HG02678 (cell line): ENCODE data around the gene SLC25A18.
"Not testable (repeated sequence)": the region's sequence is repeated elsewhere in the genome, so short reads cannot be mapped to it uniquely, and the experiment has no call there.

Experiments used
- ATAC-seq: cut with Tn5 transposase; IDR thresholded peaks from one replicate; pipeline ENCODE4 v1.9.1; 2021; ENCODE audit warnings: mild to moderate bottlenecking, moderate library complexity; ENCODE audit not compliant: unreplicated experiment

SLC25A18 gene, protein sequence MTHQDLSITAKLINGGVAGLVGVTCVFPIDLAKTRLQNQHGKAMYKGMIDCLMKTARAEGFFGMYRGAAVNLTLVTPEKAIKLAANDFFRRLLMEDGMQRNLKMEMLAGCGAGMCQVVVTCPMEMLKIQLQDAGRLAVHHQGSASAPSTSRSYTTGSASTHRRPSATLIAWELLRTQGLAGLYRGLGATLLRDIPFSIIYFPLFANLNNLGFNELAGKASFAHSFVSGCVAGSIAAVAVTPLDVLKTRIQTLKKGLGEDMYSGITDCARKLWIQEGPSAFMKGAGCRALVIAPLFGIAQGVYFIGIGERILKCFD

DNA sequence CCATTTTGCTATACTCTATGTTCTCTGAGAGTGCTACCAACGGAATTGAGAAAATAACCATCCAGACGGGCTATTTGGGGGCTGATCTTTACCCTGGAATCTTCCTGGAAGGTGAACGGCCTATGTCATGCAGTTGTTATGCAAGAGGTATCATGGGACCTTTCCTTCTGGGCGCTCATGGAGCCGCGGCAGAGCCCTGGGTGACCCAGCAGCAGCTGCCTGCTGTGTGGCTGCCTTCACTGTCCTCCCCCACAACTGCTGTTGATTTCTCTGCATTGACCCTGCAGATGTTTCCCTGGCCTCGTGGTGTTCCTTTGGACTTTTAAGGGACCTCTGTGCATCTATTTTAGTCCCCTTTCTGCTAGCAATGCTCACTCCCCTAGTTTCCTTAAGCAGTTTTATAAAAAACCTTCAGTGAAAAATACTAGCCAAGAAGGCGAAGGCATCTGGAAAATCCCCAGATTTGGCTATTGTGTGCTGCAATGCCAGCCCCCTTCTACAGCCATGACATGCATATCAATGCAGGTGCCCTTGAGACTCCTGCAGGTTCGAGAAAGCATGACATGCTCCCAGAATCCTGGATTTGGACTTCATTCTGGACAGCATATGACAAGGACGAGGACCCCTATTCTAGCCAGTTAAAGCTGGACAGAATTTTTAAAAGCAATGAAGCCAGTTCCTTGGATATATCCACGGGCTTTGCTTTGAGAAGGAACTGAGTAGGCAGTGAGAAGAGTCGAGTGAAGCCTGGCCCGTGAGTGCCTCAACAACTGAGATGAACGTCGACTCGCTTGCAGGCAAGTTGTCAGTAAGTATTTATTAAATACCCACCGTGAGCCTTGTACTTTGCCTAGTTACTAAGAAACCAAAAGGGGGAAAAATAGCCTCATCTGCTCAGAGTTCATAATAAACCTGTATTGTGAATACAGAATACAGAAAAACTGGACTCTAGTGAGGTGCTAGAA, at the start of gene SLC25A18:
Gene SLC25A18 (plus strand): TSS at position 593 of the 965 bp plus-strand sequence. CDS start 16,447 bp downstream, outside the sequence.
- no peak for ATAC-seq

DNA sequence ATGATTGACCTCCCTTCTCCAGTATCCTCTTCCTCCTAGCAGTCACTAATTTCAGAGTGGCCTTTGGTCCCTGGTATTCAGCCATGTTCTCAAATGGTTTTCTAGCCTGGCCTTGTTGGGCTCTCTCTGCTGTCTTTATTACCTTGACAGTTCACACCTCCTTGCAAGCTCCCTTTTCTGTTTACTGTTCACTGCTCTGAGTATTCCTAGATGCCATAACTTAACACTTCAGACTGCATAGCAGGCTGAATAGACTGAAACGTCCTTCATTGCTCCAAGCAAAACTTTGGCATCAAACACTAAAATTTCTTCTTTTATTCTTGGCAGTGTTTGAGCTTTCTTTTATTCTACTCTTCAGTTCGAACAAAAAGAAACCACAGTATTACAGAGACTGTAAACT, 49.7 kb upstream of the SLC25A18 start:
- ATAC-seq, result no peak

DNA sequence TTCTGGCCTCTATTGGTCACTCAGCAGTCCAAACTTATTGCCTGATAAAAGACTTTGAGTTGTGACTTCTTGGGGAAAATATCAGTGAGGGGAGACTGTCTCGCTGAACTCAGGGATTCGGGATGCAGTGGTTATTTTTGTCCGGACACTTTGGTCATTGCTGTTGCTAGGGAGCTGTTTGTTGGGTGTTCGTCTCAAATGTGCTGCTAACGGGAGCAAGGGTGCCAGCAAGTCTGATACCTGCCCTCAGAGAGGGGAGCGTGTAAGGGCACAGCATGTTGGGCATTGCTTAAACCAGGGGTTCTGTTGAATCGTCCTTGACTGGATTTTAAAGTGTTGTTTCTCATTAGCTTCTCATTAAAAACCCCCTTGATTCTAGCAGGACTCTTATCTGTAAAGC, 49.2 kb upstream of the SLC25A18 start:
- no peak for ATAC-seq

DNA sequence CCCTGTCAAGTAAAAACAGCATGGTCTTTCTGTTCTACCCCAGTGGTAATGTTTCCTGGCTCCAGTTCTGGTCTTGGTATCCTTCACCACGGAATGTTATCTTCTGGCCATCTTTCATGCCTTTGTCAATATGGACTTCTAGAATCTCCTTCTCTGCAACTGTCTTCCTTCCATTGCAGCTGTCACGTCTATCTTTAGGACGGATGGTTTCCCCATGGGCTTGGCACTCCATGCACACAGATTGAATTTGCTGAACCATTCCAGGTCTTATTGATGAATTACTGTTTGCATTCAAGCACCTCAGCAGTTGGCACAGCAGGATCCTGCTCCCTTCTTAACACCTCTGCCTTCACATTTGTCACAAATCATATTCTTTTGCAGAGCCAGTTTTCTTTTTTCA, 44.9 kb upstream of the SLC25A18 start:
- ATAC-seq, result no peak

DNA sequence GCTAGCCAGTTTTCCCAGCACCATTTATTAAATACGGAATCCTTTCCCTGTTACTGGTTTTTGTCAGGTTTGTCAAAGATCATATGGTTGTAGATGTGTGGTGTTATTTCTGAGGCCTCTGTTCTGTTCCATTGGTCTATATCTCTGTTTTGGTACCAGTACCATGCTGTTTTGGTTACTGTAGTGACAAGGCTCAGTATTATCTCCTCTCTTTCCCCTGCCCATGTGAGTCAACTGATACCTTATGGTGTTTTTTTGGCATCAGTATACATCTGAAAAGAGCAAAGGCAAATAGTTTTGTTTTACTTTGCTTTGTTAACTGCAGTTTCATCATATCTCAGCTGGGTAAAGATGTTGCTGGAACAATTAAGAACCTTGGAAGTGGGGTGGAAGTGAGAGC, 41.3 kb upstream of the SLC25A18 start:
- ATAC-seq, result not testable (repeated sequence)

DNA sequence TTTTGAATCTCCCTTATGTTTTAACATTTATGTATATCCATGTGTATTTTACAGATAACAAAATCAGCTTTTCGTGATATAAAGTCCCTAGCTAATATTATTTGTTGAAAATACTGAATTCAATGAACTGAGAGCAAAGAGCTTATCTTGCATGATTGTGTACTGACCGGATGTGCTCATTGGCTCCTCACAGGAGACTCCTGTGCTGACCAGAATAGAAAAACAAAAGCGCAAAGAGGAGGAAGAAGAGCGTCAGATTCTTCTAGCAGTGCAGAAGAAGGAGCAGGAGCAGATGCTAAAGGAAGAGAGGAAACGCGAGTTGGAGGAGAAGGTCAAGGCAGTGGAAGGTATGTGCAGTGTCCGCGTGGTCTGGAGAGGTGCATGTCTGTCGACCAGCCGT, 39.4 kb upstream of the SLC25A18 start:
- ATAC-seq, result no peak

DNA sequence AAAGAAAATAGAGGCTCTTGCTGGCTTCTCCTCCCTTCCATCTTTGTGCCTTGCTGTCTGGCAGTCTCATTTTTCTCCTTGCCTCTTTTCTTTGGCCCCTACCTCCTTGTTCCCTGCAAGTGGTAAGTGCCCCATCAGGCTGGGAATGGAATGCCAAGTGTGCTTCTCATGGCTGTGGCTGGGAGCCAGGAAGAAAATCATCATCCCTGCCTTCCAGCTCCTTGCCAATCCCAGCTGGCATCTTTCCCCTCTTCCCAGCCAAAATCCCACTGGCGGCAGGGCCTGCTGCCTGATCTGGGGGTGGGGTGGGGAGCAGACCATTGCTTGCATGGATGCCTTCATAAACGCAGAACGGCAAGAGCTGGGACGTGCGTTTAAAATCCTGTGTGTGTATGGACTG, 27.0 kb upstream of the SLC25A18 start:
- no peak for ATAC-seq

DNA sequence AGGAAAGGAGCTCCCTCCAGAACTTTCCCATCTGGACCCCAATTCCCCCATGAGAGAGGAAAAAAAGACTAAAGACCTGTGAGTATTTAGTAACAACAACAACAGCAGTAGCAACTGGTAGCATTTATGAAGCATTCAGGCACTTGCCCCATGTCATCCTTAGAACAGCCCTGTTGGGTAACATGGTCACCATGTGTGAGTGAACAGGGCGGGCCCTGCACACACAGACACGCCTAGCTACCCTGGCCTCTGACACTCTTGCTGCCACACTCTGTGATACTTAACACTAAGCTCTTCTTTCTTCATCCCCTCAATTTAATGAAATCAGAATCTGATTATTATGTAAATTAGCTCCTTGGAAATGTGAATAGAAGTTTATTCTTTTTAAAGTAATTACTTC, 26.1 kb upstream of the SLC25A18 start:
- no peak for ATAC-seq

DNA sequence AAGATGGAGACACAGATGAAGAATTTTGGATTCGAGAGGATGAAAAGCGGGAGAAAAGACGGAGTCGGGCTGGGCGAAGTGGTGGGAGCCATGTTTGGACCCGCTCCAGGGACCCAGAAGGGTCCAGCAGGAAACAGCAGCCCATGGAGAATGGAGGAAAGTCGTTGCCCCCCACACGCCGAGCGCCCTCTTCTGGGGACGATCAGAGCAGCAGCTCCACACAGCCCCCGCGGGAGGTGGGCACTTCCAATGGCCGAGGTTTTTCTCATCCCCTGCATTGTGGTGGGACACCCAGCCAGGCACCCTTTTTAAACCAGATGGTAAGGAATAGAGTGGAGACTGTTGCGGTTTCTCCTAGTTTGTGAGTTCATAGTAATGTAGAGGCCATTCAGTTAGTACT, 22.8 kb upstream of the SLC25A18 start:
- ATAC-seq, result no peak

DNA sequence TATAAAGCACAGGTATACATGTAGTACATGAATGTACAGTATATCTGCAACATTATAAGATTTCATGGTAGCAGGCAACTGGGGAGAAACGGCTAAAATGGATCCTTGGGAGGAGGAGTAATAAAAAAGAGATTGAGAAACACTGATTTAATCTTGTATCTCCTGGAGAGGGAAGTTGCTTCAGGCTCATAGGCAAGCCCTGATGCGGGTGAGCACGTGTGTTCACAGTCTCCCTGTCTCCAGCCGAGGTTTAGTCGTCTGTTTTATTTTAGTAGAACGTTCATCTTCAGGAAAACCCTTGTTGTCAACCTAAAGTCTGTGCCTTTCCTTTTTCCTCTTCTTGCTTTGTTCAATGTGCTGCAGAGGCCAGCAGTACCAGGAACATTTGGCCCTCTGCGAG, 21.8 kb upstream of the SLC25A18 start:
- ATAC-seq, result no peak

DNA sequence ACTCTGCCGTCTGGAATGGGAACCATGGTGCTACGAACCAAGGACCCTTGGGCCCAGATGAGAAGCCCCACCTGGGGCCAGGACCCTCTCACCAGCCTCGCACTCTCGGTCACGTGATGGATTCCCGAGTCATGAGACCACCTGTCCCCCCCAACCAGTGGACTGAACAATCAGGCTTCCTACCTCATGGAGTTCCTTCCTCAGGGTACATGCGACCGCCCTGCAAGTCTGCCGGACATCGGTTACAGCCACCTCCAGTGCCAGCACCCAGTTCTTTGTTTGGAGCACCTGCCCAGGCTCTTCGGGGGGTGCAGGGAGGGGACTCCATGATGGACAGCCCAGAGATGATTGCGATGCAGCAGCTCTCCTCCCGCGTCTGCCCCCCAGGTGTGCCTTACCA, 20.8 kb upstream of the SLC25A18 start:
- no peak for ATAC-seq

DNA sequence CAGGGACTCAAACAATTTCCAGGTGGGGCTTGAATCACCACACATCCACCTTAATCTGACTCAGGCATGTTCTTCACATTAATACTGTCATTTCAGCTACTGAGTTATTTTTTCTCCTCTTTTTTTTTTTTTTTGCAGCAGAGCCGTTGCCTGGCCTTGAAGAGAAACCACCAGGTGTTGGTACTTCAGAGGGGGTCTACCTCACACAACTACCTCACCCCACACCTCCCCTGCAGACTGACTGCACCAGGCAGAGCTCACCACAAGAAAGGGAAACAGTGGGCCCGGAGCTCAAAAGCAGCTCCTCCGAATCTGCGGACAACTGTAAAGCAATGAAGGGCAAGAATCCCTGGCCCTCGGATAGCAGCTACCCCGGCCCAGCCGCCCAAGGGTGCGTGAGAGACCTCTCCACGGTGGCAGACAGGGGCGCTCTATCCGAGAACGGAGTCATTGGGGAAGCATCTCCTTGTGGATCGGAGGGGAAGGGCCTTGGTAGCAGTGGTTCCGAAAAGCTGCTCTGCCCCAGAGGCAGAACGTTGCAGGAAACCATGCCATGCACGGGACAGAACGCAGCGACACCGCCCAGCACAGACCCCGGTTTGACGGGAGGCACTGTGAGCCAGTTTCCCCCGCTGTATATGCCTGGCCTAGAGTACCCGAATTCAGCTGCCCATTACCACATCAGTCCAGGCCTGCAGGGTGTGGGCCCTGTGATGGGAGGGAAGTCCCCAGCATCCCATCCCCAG, 15.1 kb upstream of the SLC25A18 start:
- no peak for ATAC-seq

DNA sequence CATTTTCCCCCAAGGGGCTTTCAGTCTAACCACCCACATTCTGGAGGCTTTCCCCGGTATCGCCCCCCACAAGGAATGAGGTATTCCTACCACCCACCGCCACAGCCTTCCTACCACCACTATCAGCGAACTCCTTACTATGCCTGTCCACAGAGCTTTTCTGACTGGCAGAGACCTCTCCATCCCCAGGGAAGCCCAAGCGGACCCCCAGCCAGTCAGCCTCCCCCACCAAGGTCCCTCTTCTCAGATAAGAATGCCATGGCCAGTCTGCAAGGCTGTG, 14.6 kb upstream of the SLC25A18 start:
- no peak for ATAC-seq

DNA sequence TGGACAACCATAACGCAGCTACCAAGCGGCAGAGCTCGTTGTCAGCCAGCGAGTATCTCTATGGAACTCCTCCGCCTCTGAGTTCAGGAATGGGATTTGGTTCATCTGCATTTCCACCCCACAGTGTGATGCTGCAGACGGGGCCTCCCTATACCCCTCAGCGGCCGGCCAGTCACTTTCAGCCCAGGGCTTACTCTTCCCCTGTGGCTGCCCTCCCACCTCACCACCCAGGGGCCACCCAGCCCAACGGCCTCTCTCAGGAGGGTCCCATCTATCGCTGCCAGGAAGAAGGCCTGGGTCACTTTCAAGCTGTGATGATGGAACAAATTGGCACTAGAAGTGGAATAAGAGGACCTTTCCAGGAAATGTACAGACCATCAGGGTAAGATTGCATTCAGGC, 14.1 kb upstream of the SLC25A18 start:
- no peak for ATAC-seq

DNA sequence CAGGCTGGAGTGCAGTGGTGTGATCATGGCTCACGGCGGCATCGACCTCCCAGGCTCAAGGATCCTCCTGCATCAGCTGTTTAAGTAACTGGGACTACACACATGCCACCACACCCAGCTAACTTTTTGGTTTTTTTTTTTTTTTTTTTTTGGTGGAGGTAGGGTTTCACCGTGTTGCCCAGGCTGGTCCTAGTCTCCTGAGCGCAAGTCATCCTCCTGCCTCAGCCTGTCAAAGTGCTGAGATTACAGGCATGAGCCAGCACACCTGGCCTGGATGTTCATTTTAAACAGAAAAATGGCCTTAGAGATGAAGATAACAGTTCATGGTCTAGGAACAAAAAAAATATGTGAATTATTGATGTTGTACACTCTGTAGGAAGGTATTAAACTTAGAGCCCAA, 13.6 kb upstream of the SLC25A18 start:
- ATAC-seq, result no peak

DNA sequence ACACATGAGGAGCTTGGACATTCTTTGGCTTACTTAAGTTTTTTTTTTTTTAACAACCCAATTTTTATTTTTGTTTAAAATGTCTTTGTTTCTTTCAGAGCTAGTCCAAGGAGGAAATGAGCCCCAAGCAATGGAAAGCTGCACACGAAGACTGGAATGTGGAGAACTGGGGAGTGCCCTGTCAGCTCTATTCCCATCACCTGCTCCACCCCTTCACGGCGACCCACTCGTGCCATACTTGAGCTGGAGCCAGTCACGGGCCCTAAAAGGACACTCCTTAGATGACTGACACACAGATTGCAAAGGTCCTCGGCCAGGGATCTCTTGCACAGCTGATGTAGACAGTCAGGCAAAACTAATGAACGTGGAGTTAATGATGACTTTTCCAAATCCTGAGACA, 10.6 kb upstream of the SLC25A18 start:
- no peak for ATAC-seq

DNA sequence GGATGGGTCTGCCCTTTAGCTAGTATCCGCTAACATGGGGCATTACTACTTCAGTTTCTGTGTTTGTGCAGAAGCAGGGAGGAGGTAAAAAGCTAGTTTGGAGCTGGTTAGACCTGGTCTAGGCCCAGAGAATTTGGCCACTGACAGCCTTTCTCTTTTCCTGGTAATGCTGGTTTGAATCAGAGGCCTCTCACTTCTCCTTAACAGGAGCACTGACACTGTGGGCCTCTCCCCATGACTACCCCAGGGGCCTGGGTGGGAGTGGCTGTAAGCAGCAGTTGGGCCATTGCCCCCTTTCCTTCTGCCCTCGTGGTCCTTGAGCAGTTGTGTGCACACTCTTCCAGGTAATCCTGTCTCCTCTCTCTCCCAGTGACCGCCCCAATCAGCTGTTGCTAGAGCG, 8.5 kb upstream of the SLC25A18 start:
- ATAC-seq, result no peak

DNA sequence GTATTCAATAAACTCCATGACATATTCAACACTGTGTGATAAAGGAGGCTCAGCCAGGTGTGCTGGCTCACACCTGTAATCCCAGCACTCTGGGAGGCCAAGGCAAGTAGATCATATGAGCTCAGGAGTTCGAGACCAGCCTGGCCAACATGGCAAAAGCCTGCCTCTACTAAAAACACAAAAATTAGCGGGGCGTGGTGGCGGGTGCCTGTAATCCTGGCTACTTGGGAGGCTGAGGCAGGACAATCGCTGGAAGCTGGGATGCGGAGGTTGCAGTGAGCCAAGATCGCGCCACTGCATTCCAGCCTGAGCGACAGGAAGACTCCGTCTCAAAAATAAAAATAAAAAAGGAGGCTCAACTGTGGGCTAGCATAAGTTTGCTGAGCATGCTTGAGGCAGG, 4.1 kb upstream of the SLC25A18 start:
- ATAC-seq, result no peak

DNA sequence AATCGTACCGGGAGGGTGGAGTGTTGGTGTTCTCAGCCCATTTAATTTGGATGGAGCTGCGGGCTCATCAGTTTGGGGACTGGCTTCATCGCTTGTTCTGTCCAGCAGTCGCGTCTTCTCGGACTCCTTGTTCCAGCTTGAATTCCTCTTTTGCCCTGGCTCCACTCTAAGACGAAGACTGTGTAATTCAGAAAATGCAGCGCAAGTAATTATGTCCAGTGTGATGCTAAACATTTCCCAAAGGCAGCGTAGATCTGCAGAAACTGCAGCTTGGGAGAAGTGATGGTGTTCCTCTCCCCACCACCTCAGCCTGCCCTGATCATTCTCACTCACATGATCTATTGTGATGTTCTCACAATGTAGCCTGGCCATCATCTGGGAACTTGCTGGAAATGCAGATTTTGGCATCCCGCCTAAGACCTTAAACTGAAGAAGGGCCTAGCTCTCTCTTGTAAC, 666 bp downstream of the SLC25A18 start:
- no peak for ATAC-seq

DNA sequence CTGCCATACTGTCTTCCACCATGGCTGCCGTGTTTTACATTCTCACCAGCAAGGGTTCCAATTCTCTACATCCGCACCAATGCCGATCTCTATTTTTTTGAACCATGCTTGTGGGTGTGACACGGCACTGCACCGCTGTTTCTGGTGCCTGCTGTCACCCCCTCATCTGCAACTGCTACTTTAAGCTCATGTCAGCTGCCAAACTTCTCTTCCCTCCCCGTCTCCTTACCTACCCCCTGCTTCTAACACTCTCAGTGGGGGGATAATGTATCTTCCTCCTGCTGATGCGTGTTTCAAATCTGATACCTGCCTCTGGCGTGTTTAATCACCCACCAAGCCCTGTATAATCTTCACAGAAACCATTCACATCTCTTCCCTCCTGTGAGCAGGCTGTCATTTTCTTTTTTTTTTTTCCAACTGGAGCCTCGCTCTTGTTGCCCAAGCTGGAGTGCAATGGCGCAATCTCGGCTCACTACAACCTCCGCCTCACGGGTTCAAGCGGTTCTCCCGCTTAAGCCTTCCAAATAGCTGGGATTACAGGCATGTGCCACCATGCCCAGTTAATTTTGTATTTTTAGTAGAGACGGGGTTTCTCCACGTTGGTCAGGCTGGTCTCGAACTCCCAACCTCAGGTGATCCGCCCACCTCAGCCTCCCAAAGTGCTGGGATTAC, 2.9 kb downstream of the SLC25A18 start:
- not testable (repeated sequence) for ATAC-seq

DNA sequence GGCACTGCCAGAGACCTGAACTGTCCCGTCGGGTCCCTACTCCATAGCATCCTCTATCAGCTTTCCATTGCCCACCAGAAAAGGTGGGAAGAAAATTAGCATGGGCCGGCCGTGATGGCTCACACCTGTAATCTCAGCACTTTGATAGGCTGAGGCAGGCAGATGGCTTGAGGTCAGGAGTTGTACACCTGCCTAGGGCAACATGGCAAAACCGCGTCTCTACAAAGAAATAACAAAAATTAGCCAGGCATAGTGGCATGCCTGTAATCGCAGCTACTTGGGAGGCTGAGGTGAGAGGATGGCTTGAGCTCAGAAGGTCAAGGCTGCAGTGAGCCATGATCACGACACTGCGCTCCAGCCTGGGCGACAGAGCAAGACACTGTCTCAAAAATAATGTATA, 3.5 kb downstream of the SLC25A18 start:
- no peak for ATAC-seq
